NCI-H128 (cell line): ENCODE data around the gene C19orf12.

ENCODE experiments used
- DNase-seq: peaks from one replicate; lab custom pipeline; 2025; ENCODE audit not compliant: unreplicated experiment; lab: John Stamatoyannopoulos, UW

Gene C19orf12

GRCh38 chr19:29697523-29698261 is 17.4 kb downstream of the C19orf12 start:
- no peak for DNase-seq

GRCh38 chr19:29696565-29696846 is 18.6 kb downstream of the C19orf12 start:
- DNase-seq: no peak

- no peak for DNase-seq
Measured at GRCh38 chr19:29695765-29696564, 19.1 kb downstream of the C19orf12 start.

DNA sequence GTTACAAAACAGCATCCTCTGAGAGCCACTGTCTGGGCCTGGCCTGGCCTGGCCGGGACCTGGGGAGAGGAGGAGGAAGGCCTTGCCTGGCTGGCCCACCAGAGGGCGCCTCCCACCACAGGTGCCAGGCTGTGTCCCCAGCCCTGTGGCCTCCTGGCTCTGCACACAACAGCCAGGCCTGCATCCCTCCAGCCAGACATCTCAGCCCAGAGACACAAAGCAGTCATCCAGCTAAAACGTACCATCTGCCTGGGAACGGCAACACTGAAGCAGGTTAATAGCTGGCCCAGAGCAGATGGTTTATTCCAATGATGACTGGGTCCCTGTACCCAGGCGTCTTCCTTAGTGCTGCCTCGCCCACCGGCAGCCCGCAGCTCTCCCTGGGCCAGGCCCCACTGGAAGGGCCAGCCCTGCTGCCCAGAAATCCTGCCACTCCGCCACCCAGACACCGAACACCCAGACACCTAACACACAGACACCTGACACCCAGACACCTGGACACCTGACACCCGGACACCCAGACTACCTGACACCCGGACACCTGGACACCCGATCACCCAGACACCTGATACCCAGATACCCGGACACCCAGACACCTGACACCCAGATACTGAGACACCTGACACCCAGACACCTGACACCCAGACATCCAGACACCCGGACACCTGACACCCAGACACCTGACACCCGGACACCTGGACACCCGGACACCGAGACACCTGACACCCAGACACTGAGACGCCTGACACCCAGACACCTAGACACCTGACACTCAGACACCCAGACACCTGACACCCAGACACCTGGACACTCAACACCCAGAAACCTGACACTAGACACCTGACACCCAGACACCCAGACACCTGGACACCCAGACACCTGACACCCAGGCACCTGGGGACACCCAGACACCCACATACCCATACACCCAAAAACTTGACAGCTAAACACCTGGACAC is 20.1 kb downstream of the C19orf12 start:
- DNase-seq: no peak

DNA sequence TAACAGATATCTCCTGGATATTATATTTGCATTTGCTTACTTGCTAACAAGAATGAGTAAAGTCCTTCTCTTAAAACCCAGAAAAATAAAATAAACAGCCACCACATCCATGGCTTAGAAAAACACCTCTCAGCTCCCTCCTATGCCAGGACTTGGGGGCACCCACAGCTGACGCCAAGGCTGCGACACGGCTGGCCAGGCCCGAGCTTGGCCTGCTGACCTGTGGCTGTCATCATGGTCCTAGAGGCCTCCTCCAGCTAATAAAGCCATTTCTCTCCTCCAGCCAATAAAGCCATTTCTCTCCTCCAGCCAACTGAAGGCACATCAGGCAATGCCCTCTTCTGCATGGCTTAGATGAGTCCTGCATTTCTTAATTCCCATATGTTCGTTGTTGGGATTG is 20.9 kb downstream of the C19orf12 start:
- DNase-seq: no peak

DNA sequence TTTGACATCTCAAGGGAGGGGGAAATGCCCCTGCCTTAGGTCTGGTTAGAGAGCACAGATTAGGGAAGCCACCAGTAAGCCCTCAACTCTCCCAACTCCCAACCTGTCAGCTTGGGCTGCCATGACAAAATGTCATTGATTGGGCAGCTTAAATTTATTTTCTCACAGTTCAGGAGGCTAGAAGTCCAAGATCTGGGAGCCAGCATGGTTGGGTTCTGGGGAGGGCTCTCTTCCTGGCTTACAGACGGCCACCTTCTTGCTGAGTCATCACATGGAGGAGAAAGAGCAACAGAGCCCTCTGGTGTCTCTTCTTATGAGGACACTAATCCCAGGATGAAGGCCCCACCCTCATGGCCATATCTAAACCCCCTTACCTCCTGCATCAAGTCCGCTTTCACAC is 24.2 kb downstream of the C19orf12 start:
- DNase-seq: no peak

GRCh38 chr19:29687897-29688728 is 26.9 kb downstream of the C19orf12 start:
- DNase-seq: no peak

GRCh38 chr19:29687244-29687896 is 27.7 kb downstream of the C19orf12 start:
- DNase-seq: no peak

DNA sequence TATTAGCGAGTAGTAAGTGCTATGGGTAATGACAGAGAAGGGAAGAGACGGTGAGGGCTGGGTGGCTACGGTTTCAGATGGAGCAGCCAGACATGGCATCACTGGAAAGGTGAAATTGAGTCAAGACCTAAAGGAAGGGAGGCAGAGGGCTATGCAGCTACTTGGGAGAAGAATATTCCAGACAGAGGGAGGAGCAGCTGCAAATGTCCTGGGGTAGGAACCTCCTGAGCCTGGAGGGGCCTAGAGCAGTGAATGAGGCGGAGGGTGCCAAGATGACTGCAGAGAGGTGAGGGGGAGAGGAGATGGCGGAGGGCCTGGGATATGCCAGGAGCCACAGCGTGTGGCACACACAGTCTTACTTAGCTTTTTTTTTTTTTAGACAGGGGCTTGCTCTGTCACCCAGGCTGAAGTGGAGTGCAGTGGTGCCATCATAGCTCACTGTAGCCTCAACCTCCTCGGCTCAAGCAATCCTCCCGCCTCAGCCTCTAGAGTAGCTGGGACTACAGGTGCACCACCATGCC is 28.7 kb downstream of the C19orf12 start:
- DNase-seq: no peak

DNA sequence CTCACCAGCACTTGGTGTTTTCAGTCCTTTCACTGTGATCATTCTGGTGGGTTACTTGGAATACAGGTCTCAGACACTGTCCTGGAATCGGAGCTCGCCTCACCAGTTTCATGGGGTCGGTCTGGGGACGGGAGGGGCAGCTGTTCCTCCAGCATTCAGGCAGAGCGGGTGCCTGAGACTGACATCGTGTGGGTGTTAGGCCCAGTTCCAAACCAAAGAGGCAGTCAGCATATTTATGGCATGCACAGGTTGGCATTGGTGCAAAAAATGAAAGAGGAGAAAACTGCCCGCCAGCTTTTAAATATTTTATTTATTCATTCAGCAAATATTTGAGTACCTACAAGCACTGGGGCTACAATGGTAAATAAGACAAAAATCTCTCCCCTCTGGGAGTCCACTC is 29.7 kb downstream of the C19orf12 start:
- no peak for DNase-seq

GRCh38 chr19:29683009-29683408 is 32.1 kb downstream of the C19orf12 start:
- DNase-seq: no peak

DNA sequence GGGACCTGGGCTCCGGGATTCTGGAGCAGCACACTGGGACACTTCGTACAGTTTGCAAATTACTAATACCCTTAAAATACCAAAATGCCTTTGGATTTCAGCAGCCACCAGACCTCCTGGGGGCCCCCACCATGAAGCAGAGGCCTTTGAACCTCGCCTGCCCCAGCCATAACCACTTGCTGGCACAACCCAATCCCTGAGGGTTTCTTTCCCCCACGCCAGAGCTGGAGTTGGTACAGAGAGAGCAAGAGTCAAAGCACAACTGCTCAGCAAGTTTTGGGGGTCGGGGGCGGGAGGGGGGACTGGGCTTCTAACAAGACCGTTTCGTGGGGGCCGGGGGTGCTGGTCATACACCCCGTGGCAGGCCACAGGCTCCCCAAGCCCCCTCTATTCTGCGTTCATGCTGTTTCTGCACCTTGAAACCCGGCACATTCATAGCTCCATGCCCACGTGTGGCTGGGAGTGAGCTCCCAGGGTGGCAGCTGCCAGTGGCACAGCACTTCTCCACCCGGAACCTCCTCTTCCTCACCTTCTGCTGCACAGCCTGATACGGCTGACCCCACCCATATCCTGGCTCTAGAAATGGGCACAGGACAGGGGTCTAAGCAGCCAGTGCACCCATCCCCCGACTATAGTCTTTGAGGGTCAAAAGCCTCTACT is 32.7 kb downstream of the C19orf12 start:
- no peak for DNase-seq

DNA sequence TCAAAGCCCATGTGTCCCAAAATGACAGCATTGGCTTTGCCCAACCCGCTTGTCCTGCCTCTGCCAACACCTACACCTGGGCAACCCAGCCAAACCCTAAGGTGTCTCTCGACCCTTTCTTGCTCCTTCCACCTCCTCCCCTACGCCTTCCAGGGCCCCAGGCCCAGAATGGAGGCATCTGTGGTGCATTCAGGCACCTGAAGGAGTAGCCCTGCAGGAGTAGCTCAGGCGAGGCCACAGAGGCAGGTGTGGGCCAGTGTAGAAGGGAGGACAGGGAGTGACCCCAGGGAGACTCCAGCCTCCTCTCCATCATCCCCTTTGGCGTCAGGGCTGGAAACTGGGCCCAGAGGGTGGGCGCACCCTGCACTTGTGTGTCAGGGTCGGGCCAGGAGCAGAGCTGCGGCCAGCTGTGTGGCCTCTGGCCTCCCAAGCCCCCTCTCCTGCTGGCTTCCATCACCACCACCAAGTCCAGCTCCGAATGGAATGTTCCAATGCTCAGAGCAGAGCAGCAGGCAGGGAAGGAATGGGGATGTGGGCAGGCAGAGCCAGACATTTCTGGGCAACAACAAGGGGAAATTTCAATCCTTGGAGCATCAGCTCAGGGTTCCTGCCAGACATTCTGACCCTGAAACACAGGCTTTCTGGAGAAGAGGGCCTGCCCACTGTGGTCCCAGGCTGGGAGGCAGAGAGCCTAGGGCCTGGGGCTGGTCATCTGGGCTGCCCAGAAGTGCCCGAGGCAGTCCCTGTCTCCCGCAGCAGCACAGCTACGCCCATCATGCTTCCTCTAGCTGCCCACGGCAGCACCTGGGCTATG is 33.4 kb downstream of the C19orf12 start:
- no peak for DNase-seq

GRCh38 chr19:29680937-29681336 is 34.1 kb downstream of the C19orf12 start:
- no peak for DNase-seq

- no peak for DNase-seq
Measured at GRCh38 chr19:29680447-29680846, 34.6 kb downstream of the C19orf12 start.

DNA sequence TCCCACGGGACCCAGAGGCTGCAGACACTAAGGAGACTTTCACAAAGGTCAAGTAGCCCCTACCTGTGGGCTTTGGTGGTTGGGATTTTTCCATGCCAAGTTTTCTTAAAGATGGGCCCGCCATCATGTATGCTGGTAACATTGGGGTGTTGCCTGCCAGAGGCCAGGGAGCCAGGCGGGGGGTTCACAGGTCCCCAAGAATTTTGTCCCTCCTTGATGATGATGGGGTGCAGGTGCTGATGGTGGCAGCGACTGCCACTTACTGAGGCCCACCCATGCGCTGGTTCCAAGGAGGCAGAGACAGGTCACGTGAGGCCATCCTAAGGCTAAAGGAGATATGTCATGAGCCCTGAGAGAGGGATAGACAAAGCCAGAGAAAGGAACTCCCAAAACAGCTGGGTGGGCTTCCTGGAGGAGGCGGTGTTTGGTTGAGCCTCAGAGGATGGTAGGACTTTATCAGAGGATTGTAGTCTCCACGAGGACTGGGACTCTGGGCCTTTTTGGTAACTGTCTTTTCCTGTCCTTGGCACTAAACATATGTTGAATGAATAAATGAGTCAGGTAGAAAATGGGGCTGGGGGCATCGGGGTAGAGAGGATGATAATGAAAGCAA is 35.4 kb downstream of the C19orf12 start:
- no peak for DNase-seq

GRCh38 chr19:29678484-29679106 is 36.5 kb downstream of the C19orf12 start:
- no peak for DNase-seq
